ENCODE measurements around the gene TRAF5. TPM values are rescaled to one million over a fixed set of nuclear protein-coding genes. Genes with fewer than 3 reads are reported as not detected.

The TRAF5 gene
- total RNA-seq, 4 donors from 2014 or later: 1.5 to 3.9 (median 1.8) TPM

GRCh38 chr1:211337430-211338223 is 11.0 kb downstream of the TRAF5 start:
- intact Hi-C loops (cut with DNase I; ENCODE audit: low total_unique reads): no loop called here
- TF ChIP-seq CTCF (IDR thresholded peaks at IDR 0.05): no peak
- TF ChIP-seq POLR2A (IDR thresholded peaks at IDR 0.05): no peak
- H3K4me3 ChIP-seq (ENCODE audit: low read depth, poor library complexity, severe bottlenecking): no peak overlapping the region
- WGBS, 2 donors: 86 to 87% methylated on average over 7 of the region's 7 CpGs
- DNase-seq (ENCODE audit: low spot score in 2 of 2): no peak

GRCh38 chr1:211338224-211338620 is 11.6 kb downstream of the TRAF5 start:
- no peak overlapping the region for H3K4me3 ChIP-seq (ENCODE audit: low read depth, poor library complexity, severe bottlenecking)
- no peak for DNase-seq (ENCODE audit: low spot score in 2 of 2)
- intact Hi-C loops (cut with DNase I; ENCODE audit: low total_unique reads): no loop called here
- WGBS, 2 donors: 94 to 96% methylated on average over 4 of the region's 4 CpGs
- TF ChIP-seq POLR2A (IDR thresholded peaks at IDR 0.05) (no peak), CTCF (IDR thresholded peaks at IDR 0.05) (no peak)

GRCh38 chr1:211339631-211340041 is 13.0 kb downstream of the TRAF5 start:
- no peak for DNase-seq (ENCODE audit: low spot score in 2 of 2)
- H3K4me3 ChIP-seq (ENCODE audit: low read depth, poor library complexity, severe bottlenecking): no peak overlapping the region
- intact Hi-C loops (cut with DNase I; ENCODE audit: low total_unique reads): no loop called here
- WGBS, 2 donors: 48 to 66% methylated on average over 6 of the region's 6 CpGs
- no peak for TF ChIP-seq POLR2A (IDR thresholded peaks at IDR 0.05)
- TF ChIP-seq CTCF (IDR thresholded peaks at IDR 0.05): no peak

- intact Hi-C loops (cut with DNase I; ENCODE audit: low total_unique reads): no loop called here
- no peak for DNase-seq (ENCODE audit: low spot score in 2 of 2)
- 91 to 97% methylated on average over 10 of the region's 10 CpGs for WGBS, 2 donors
- no peak overlapping the region for H3K4me3 ChIP-seq (ENCODE audit: low read depth, poor library complexity, severe bottlenecking)
- no peak for TF ChIP-seq POLR2A (IDR thresholded peaks at IDR 0.05)
- TF ChIP-seq CTCF (IDR thresholded peaks at IDR 0.05): no peak
Measured at GRCh38 chr1:211340622-211341507, 14.2 kb downstream of the TRAF5 start.

- no peak for DNase-seq (ENCODE audit: low spot score in 2 of 2)
- H3K4me3 ChIP-seq (ENCODE audit: low read depth, poor library complexity, severe bottlenecking): no peak overlapping the region
- intact Hi-C loops (cut with DNase I; ENCODE audit: low total_unique reads): no loop called here
- 97 to 100% methylated on average over 1 of the region's 1 CpG for WGBS, 2 donors
- TF ChIP-seq POLR2A (IDR thresholded peaks at IDR 0.05) (no peak), CTCF (IDR thresholded peaks at IDR 0.05) (no peak)
Measured at GRCh38 chr1:211341999-211342398, 15.4 kb downstream of the TRAF5 start.
